Stimulated activated CD4-positive, alpha-beta T cell treated with anti-CD3 and anti-CD28 coated beads, Interleukin-15, amount 100 ng/mL, for 24 hours (primary cell): ENCODE results near the gene SLC25A22.

ENCODE experiments used
- DNase-seq: peaks from one replicate; pipeline ENCODE4 v3.0.0-alpha.2; 2020

Gene SLC25A22

GRCh38 chr11:788009-788640 lies 10.0 kb downstream of the SLC25A22 start:
- no peak for DNase-seq

GRCh38 chr11:787084-787675 lies 10.9 kb downstream of the SLC25A22 start:
- DNase-seq = no peak

- no peak for DNase-seq
Observed at GRCh38 chr11:786235-787083, 11.6 kb downstream of the SLC25A22 start.

GRCh38 chr11:783581-784015 lies 14.5 kb downstream of the SLC25A22 start:
- DNase-seq = no peak

GRCh38 chr11:782264-783174 lies 15.6 kb downstream of the SLC25A22 start:
- no peak for DNase-seq

GRCh38 chr11:779955-780532 lies 18.0 kb downstream of the SLC25A22 start:
- no peak for DNase-seq

- no peak for DNase-seq
Observed at GRCh38 chr11:778976-779954, 18.8 kb downstream of the SLC25A22 start.

- DNase-seq = peak; percentile 97
Observed at GRCh38 chr11:777288-778255, 20.5 kb downstream of the SLC25A22 start, which contains the start of gene GATD1. GATD1 (minus strand) TSS chr11:777487; CDS start chr11:777462, 25 bp downstream.

GRCh38 chr11:776561-777287 lies 21.4 kb downstream of the SLC25A22 start:
- no peak for DNase-seq

- no peak for DNase-seq
Observed at GRCh38 chr11:776263-776560, 21.9 kb downstream of the SLC25A22 start.

GRCh38 chr11:774873-775592 lies 23.0 kb downstream of the SLC25A22 start:
- DNase-seq = no peak

GRCh38 chr11:773830-774229 lies 24.3 kb downstream of the SLC25A22 start:
- DNase-seq = no peak

GRCh38 chr11:773425-773824 lies 24.7 kb downstream of the SLC25A22 start:
- DNase-seq = no peak

- no peak for DNase-seq
Observed at GRCh38 chr11:772429-773390, 25.4 kb downstream of the SLC25A22 start.

- DNase-seq = no peak
Observed at GRCh38 chr11:771617-772204, 26.4 kb downstream of the SLC25A22 start.

- DNase-seq = no peak
Observed at GRCh38 chr11:770642-771616, 27.2 kb downstream of the SLC25A22 start.
